ENCODE data around the gene ZSWIM3.

ZSWIM3 gene

GRCh38 chr20:45890985-45891983 is 33.9 kb downstream of the ZSWIM3 start, which contains the start of the genes CTSA and NEURL2:
Gene CTSA, plus strand, starts transcription at chr20:45891335. Its CDS starts 234 bp downstream, at chr20:45891569.
Gene NEURL2, minus strand, starts transcription at chr20:45891208. Its CDS starts 217 bp downstream, at chr20:45890991.
- peak; percentile 89 for DNase-seq (ENCODE audit: low read depth)
- H3K4me3 ChIP-seq (ENCODE audit: low read length), result peak within 1 kb of the TSS; percentile 89
- no peak for TF ChIP-seq CTCF (IDR thresholded peaks at IDR 0.05; ENCODE audit: insufficient read depth, low read depth, low read length, missing control alignments)

GRCh38 chr20:45892049-45892825 is 34.8 kb downstream of the ZSWIM3 start:
- peak overlapping the region; percentile 89 for H3K4me3 ChIP-seq (ENCODE audit: low read length)
- peak; percentile 29 for TF ChIP-seq CTCF (IDR thresholded peaks at IDR 0.05; ENCODE audit: insufficient read depth, low read depth, low read length, missing control alignments)
- DNase-seq (ENCODE audit: low read depth), result peak; percentile 48

GRCh38 chr20:45892828-45893500 is 35.5 kb downstream of the ZSWIM3 start:
- no peak for TF ChIP-seq CTCF (IDR thresholded peaks at IDR 0.05; ENCODE audit: insufficient read depth, low read depth, low read length, missing control alignments)
- no peak overlapping the region for H3K4me3 ChIP-seq (ENCODE audit: low read length)
- peak; percentile 74 for DNase-seq (ENCODE audit: low read depth)

GRCh38 chr20:45893831-45894230 is 36.4 kb downstream of the ZSWIM3 start:
- DNase-seq (ENCODE audit: low read depth), result no peak
- no peak for TF ChIP-seq CTCF (IDR thresholded peaks at IDR 0.05; ENCODE audit: insufficient read depth, low read depth, low read length, missing control alignments)
- H3K4me3 ChIP-seq (ENCODE audit: low read length), result no peak overlapping the region

- no peak overlapping the region for H3K4me3 ChIP-seq (ENCODE audit: low read length)
- no peak for DNase-seq (ENCODE audit: low read depth)
- TF ChIP-seq CTCF (IDR thresholded peaks at IDR 0.05; ENCODE audit: insufficient read depth, low read depth, low read length, missing control alignments), result no peak
Observed at GRCh38 chr20:45894797-45895196, 37.4 kb downstream of the ZSWIM3 start.

- no peak for TF ChIP-seq CTCF (IDR thresholded peaks at IDR 0.05; ENCODE audit: insufficient read depth, low read depth, low read length, missing control alignments)
- no peak for DNase-seq (ENCODE audit: low read depth)
- H3K4me3 ChIP-seq (ENCODE audit: low read length), result no peak overlapping the region
Observed at GRCh38 chr20:45896641-45897161, 39.3 kb downstream of the ZSWIM3 start.
